GM10266 (cell line): Measurements from ENCODE around the gene YPEL3.

Source experiments
- DNase-seq: peaks from one replicate; pipeline ENCODE4 v3.0.0; 2012; ENCODE audit errors: extremely low spot score
- TF ChIP-seq, protein P1 (sequence below): IDR thresholded peaks from 2 replicates; pipeline ENCODE4 v1.5.1; 2012; ENCODE audit warnings: mild to moderate bottlenecking, low read depth; ENCODE audit not compliant: control insufficient read depth, insufficient read depth; ENCODE audit errors: missing control alignments

Gene YPEL3

DNA sequence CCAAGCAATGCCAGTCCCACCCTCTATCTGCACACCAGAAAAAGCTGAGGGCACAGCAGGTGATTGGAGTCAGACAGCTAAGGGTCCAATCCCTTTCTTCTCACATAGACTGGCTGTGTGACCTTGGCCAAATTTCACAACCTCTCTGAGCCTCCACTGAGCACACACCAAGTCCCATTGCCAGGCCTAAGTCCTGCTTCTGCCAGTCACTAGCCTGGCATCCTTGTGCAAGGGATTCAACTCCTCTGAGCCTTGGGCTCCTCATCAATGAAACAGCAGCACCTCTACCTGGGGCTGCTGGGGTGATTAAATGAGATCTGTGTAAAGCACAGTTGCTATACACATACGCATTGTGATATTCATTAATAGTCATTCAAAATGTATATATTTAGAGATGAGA, 49.4 kb downstream of the YPEL3 start:
- TF ChIP-seq, protein P1, sequence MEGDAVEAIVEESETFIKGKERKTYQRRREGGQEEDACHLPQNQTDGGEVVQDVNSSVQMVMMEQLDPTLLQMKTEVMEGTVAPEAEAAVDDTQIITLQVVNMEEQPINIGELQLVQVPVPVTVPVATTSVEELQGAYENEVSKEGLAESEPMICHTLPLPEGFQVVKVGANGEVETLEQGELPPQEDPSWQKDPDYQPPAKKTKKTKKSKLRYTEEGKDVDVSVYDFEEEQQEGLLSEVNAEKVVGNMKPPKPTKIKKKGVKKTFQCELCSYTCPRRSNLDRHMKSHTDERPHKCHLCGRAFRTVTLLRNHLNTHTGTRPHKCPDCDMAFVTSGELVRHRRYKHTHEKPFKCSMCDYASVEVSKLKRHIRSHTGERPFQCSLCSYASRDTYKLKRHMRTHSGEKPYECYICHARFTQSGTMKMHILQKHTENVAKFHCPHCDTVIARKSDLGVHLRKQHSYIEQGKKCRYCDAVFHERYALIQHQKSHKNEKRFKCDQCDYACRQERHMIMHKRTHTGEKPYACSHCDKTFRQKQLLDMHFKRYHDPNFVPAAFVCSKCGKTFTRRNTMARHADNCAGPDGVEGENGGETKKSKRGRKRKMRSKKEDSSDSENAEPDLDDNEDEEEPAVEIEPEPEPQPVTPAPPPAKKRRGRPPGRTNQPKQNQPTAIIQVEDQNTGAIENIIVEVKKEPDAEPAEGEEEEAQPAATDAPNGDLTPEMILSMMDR, result no peak
- no peak for DNase-seq

DNA sequence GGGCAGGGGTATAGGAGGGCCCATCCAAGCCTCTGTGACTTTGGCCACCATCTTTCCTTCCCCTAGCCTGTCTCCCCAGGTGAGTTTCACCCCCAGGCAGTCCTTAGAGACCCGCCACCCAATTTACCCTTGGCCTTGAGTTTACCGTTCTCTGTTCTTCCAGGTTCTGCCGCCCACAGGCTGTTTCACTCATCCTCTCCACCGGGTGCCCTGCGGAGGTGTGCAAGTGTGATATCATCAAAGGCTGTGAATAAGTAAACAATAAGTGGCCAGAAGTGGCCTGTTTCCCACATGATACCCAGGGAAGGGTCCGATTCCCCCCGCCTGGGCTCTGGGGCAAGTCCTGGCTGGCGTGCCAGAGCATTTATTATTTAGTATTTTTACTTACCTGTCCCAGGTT, 49.8 kb downstream of the YPEL3 start:
- DNase-seq, result no peak
- TF ChIP-seq, protein P1, result no peak
